Measurements from ENCODE around the gene HACD2.

- TF ChIP-seq, protein P1, sequence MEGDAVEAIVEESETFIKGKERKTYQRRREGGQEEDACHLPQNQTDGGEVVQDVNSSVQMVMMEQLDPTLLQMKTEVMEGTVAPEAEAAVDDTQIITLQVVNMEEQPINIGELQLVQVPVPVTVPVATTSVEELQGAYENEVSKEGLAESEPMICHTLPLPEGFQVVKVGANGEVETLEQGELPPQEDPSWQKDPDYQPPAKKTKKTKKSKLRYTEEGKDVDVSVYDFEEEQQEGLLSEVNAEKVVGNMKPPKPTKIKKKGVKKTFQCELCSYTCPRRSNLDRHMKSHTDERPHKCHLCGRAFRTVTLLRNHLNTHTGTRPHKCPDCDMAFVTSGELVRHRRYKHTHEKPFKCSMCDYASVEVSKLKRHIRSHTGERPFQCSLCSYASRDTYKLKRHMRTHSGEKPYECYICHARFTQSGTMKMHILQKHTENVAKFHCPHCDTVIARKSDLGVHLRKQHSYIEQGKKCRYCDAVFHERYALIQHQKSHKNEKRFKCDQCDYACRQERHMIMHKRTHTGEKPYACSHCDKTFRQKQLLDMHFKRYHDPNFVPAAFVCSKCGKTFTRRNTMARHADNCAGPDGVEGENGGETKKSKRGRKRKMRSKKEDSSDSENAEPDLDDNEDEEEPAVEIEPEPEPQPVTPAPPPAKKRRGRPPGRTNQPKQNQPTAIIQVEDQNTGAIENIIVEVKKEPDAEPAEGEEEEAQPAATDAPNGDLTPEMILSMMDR (conservative IDR thresholded peaks at IDR 0.05 in 1 of 2, IDR thresholded peaks at IDR 0.05 in 1 of 2; ENCODE audit: extremely low read depth in 1 of 2, insufficient read depth in 1 of 2, low read depth in 1 of 2, low read length in 2 of 2): no peak
- TF ChIP-seq EZH2 (IDR thresholded peaks at IDR 0.05; ENCODE audit: borderline replicate concordance, low read length): no peak
Measured at GRCh38 chr3:123582315-123582714, 2.5 kb downstream of the HACD2 start.
